Measurements from ENCODE around the gene SLC10A7.
A peak's percentile ranks its signal among the peaks of the same experiment; 100 is the strongest.

Gene SLC10A7

DNA sequence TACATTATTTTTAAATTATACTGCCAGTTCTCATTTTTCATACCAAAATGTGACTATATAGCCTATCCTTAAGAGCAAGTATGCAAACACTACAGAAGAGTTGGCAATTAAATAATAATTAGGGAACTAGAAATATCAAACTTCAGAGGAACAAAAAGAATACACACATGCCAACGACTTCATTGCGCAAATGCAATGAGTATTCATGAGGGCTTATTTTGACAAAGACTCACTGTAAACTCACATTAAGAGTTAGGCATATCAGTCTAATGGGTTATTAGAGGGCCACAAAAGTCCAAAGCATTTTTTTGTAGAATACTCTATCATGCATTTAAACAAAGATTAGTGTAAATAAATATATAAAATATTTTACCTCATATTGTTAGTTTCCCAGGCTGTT is 31.6 kb downstream of the SLC10A7 start:
- no peak for DNase-seq

DNA sequence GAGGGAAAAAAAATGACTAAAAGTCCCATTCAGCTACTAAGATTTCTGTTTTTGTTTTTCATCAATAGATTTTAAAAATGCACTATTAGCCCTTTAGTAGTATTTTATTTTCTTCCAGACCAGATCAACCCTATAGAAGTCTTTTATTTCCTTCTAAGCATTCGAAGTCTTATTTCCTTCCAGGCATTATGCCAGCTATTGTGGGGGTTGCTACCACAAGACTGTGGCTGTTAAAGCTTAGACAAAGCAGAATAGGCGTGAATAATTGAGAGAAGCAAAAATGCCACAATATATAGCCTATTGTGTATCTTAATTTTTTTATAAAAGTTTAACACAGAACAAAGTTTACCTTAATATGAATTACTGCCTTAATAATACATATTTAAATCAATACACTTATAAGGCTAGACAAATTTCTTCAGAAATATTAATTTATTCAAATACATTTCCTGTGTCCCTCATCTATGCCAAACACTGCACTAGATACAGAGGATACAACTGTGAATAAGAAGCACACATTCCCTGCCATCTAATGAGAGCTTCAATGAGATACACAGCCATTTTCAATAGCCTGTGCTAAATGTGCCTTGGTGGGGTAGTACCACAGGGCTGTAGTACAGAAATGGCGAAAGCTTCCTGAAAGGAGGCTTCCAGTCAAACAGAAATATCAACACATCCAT is 33.1 kb downstream of the SLC10A7 start:
- DNase-seq: no peak

- DNase-seq: no peak
Observed at GRCh38 chr4:146486565-146486964, 35.2 kb downstream of the SLC10A7 start.

- no peak for DNase-seq
Observed at GRCh38 chr4:146485968-146486367, 35.8 kb downstream of the SLC10A7 start.

DNA sequence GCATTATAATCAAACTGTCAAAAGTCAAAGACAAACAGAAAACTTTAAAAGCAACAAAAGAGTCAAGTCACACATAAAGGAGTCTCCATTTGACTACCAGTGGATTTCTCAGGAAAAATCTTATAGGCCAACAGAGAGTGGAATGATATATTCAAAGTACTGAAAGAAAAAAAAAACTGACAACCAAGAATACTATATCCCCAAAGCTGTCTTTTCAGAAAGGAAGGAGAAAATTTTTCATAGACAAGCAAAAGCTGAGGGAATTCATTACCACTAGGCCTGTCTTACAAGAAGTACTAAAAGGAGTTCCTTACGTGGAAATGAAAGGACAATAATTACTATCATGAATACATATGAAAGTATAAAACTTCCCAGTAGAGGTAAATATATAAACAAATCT is 39.0 kb downstream of the SLC10A7 start:
- DNase-seq: no peak

DNA sequence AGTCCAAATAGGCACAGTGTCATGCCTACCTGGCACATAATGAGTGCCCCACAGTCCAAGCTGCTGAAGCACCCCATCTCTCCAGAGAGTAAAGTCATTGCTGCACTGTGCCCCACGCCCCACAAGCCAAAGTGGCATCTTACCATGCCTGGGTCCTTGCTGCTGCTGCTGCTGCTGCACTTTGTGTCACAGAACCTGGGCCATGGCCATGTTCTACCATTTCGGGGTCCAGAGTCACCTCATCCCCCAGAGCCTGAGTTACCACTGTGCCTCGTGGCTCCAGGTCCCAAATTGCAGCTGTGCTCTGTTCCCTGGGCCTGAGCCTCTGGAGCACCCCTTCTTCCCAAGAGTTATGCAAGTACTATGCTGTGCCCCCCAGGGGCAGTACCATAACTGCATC is 40.5 kb downstream of the SLC10A7 start:
- no peak for DNase-seq

GRCh38 chr4:146478009-146478408 is 43.7 kb downstream of the SLC10A7 start:
- no peak for DNase-seq

- DNase-seq: no peak
Observed at GRCh38 chr4:146477054-146477453, 44.7 kb downstream of the SLC10A7 start.

GRCh38 chr4:146472404-146472803 is 49.3 kb downstream of the SLC10A7 start:
- DNase-seq: no peak

DNA sequence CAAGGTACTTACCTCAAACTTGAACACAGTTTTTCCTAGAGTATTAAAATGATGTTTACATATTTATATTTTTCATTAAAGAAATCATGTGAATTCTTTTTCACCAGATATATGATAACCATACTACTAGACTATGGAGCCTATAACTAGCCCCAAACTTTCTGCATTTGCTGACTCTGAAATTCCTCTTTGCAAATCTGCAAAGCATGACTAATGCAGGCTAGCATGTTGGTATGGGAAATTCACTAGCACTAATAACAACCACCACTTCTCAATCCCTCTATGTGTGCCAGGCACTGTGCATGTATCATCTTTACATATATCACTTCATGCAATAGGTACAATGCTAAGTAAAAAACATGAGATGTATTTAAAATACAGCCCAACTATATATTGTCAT is 51.1 kb downstream of the SLC10A7 start:
- no peak for DNase-seq

DNA sequence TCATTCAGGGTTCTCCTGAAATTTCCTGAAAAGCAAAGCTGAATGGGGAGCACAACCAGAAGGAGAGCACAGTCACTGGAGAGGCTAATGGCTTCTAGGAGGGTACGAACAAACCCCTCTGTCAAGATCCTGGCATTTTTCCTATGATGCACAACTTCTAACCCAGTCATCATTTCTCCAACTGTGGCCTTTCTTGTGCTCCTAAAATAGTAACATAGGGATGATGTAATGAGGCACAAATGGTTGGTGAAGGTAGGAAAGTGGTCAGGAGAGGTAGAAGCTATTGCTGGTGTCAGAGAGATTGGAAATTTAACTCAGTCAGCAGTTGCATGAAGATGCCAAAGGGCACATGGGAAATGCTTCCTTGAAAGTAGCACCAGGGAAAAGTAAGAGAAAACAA is 52.7 kb downstream of the SLC10A7 start:
- no peak for DNase-seq

DNA sequence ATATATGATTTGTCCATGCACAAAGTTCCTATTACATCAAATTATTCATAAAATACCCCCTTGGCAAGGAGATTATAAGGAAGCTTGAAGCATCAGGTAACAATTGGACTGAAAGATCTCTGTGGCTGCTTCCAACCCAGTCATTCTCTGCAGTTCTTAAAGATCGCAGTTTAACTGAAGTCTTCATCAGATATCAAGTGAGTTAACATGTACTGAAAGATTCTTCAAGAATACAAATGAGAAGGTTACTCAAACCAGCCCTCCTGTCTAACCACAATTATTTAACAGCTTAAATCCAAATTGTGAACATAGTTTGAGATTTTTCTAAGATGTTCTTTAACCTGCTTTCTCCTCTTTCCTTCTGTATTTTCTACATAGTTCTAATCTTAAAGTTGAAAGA is 56.1 kb downstream of the SLC10A7 start:
- no peak for DNase-seq

- peak; percentile 12 for DNase-seq
Observed at GRCh38 chr4:146462251-146462650, 59.5 kb downstream of the SLC10A7 start.

GRCh38 chr4:146458594-146458993 is 63.1 kb downstream of the SLC10A7 start:
- DNase-seq: peak; percentile 41

DNA sequence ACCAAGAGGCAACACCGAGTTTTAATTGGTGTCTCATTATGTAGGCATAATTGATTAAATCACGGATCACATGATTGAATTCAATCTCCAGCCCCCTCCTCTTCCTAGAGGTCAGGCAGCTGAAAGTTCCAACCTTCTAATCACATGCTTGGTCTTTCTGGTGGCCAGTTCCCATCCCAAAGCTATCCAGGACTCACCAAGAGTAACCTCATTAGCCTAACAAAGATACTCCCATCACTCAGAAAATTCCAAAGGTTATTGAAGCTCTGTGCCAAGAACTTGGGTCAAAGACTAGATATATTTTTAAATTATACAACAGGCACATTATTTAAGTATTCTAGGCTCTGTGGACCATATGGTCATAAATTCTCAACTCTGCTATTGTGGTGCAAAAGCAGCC is 65.1 kb downstream of the SLC10A7 start:
- no peak for DNase-seq

DNA sequence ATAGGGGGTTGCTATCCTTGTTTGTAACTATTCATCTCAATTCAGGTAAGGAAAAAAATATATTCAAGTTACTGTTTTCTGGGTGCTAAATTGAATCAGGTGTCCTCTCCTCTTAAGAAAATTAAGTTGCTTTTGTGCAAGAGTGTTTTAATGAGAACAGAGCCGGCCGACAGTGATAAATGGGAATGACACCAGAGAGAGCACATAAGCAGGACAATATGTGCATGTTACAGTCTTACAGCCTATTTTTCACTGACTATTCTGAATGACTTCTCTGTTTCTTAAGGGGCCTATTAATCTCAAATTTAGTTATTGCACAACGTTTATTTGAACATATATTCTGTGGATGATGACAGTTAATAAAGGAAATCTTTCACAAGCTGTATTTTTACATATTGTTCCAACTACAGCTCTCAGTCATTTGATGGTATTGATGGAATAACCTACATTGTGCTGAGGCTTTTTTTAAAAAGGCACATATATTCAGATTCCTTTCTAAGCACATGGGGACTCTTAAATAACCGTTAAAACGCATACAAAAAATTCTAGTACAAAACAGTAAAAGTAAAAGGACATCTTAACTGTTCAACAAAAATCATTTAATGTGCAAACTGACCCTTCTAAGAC is 68.4 kb downstream of the SLC10A7 start:
- no peak for DNase-seq

DNA sequence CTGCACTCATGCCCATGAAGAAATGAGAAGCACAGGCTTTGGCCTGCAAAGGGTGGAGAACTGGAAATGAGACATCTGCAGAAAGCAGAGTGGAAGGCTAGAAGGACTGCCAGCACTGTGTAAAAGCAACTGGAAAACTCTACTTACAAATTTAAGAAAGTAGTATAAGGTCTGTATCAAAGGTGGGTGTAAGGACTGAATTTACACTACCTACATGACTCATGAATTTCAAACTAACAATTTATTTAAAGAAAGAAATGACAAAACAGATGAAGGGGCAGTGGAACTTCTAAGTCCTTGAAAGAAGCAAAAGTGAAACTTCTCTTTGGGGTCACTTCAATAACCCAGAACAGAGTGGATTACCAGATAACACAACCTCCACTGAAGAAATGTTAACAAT is 71.2 kb downstream of the SLC10A7 start:
- peak; percentile 7 for DNase-seq

DNA sequence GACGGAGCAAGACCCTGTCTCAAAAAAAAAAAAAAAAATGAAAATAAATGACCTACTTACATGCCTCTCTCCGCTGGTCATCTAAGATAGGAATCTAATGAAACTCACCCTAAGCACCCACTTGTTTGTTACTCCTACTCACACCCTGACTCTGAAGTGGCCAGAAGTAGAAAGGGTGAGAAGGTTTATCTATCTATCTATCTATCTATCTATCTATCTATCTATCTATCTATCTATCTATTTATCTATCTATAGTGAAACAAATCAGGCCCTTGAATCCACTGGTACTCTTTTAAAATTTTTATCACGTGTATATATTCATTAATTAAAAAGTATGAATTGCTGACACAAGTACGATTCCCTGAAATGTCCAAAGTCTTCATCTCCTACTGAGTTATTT is 75.2 kb downstream of the SLC10A7 start:
- no peak for DNase-seq

GRCh38 chr4:146445198-146446150 is 76.3 kb downstream of the SLC10A7 start:
- DNase-seq: no peak

DNA sequence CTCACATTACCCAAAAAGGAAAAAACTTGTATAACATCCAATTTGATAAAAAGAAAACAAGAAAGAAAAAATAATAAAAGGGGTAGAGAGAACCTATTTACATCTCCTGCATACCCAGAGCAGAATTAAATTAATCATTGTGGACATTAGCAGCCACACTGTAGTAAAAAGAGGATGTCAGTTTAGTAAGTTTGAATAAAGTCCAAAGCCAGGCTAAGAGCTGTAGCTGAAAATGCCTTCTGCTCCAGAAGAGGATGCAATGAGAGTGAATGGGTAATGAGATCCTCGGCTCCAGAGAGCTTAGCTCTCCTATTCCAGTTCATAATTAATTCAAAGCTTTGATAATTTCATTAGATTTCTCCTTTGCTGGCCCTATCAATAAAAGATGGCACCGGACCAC is 78.2 kb downstream of the SLC10A7 start:
- DNase-seq: no peak

DNA sequence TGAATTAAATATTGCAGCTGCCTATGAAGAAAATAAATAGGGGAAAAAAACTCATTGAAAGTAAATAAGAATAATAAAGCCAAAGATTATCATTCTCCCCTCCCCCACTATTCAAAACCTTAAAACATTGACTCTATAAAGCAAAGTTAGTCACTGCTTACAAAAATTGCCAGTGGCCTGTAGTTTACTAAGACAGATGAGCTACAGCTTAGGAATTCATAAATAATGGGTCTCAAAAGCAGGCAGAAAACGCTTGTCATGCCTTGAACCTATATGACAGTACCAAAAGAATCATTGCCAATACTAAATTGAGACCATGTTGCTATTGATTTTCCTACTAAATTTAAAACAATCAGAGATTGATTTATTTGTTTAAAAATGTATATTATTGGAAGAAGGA is 78.9 kb downstream of the SLC10A7 start:
- no peak for DNase-seq

DNA sequence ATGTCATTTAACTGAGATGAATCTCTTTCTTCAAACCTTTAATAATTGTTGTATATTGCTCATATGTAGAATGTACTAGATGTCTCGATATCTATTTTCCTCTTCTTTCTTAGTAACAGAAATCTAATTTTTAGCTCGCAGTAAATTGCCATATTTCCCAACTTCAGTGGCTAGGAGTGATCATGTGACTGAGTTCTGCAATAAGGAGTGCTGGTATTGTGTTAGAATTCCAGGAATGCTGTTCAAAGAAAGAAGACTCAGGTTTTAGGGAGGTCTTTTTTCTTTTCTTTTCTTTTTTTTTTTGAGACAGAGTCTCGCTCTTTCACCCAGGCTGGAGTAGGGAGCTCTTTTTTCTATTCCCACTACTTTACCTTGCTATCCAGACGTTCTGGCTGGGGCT is 81.7 kb downstream of the SLC10A7 start:
- no peak for DNase-seq

GRCh38 chr4:146439437-146439836 is 82.3 kb downstream of the SLC10A7 start:
- no peak for DNase-seq

GRCh38 chr4:146437778-146438177 is 84.0 kb downstream of the SLC10A7 start:
- DNase-seq: no peak
